Activated T-cell treated with anti-CD3 and anti-CD28 coated beads for 4 hours (primary cell): ENCODE data around the gene PXMP2.

Source experiments
- DNase-seq: peaks from one replicate; pipeline ENCODE4 v3.0.0-alpha.2; 2020

Gene PXMP2

DNA sequence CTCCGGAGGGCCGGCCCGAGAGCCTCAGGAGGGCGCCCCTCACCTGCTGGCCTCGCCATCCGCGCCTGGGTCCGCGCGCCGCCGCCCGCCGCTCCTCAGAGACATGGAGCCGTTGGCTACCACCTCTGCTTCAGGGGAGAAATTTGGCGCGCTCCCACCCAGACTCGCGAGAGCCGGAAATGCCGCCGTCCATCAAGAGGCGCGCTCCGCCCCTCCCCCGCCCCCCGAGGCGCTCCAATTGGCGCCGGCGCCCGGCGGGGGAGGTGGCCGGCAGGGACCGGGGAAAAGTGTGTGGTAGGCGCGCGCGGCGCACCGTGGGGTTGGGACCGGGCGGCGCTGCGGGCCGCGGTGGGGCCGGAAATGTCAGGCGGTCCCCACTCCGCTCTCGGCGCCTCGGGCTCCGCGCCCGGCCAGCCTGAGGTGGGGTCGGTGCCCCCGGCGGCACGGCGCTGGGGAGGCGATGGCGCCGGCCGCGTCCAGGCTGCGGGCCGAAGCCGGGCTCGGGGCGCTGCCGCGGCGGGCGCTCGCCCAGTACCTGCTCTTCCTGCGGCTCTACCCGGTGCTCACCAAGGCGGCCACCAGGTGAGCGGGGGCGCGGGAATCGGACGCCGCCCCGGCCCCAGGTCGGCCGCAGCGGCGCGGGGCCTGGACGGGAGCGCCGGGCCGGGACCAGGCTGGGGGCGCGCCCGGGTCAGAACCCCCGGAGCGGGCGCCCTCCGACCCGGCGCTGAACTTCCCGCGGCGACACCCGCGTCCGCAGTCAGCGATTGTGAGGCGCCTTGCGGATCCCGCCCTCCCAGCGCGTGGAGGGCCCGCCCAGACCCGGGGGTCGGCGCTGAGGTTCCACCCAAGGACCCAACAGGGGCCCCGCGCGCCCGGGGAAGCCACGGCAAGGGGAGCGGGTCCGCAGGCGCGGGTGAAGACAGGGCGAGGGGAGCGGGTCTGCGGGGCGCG lies at the start of gene PXMP2, which contains the start of gene POLE:
PXMP2 (plus strand) TSS at position 377 of the 954 bp plus-strand sequence; CDS start at position 461, 84 bp downstream.
POLE (minus strand) TSS at position 132 of the 954 bp plus-strand sequence; CDS start at position 105, 27 bp downstream.
- peak; percentile 90 for DNase-seq

DNA sequence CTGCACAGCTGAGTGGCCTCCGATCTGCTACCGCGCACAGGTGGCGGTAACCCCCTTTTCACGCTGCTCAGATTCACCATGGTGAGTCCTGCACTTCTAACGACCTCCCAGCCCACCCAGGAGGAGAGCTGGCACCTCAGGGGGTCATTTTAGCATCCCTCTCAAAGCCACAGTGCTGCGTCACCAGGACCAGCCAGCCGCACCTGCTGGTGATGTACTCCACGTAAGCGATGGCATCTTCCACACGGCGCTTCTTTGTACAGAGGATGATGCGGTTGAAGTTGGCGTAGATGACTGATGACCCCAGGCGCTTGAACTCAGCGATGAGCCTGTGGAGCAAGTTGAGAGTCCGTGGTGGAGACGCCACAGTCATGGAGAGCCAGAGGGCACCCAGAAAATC lies 49.6 kb upstream of the PXMP2 start:
- DNase-seq, result no peak

DNA sequence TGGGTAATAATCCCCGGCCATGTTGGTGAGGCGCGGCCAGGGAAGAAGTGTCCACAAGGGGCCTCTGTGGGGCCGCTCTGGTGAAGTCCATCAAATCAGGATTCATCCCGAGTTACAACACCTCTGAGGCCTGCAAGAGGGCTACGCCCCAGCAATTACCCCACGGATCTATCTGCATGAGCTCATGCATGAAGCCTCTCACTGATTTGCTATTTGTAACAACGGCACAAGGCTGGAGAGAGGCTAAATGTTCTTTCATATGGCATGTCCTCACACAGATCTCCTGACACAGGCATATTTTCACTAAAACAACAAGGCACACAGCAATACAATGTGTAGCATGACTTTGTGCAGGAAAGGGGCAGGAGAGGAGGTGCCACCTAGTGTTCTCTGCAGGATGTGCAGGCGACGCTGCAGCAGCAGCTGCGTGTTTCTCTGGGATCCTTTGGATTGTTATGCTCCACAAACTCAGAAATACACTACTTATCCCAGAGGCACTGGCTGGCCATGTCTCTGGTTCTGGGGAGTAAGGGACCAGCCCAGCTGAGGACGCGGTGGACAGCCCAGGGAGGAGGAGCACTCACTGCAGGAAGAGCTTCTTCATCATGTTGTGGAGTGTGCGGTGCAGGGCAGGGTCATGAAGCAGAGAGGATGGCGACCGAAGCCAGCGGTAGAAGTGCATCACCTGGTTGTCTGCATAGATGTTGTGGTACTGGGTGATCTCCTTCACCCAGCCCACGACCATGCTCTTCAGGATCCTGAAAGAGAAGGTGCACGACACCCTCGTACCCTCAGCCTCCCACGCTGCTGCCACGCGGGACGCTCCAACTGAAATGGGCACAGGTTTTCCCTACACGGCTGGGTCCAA lies 48.6 kb upstream of the PXMP2 start:
- no peak for DNase-seq

DNA sequence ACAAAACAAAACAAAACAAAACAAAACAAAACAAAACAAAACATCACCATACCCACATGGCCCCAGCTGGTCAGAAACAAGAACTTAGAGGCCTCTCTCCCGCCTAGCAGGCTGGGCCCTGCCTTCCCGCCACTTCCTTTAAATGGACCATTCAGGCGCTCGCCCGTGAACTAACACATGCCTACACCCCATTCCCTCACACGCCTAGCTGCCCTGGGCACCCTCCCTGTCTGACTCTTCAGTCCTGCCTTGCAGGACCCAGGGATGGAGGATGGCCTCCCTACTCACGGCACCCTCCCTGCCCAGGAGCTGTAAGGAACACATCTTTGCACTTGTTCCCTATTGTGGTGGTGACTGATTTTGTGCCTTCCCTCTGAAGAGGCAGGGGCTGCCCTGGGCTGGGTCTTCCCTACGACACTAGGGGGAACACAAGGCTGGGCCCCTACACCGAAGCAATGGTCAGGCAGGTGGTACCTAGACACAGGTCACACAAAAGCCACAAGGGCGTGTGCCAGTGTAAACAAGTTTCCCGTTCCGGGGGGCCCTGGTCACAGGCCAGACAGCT lies 47.3 kb upstream of the PXMP2 start:
- DNase-seq, result no peak

DNA sequence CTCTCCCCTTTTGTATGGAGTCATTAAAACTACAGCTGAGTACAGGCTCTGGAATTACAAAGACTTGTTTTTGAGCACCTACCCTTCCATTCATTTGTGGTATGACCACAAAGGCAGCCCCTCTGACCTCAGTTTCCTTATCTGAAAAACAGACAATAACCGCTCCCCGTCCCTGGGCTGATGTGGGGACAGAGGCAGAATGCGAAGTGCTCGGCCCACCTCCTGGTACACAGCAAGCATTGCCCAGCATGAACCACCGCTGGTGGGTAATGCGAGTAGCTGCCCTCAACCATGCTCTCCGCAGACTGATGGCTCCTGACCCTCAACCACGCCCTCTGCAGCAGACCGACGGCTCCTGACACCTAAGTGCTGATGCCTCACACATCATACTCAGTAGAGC lies 46.5 kb upstream of the PXMP2 start:
- no peak for DNase-seq

DNA sequence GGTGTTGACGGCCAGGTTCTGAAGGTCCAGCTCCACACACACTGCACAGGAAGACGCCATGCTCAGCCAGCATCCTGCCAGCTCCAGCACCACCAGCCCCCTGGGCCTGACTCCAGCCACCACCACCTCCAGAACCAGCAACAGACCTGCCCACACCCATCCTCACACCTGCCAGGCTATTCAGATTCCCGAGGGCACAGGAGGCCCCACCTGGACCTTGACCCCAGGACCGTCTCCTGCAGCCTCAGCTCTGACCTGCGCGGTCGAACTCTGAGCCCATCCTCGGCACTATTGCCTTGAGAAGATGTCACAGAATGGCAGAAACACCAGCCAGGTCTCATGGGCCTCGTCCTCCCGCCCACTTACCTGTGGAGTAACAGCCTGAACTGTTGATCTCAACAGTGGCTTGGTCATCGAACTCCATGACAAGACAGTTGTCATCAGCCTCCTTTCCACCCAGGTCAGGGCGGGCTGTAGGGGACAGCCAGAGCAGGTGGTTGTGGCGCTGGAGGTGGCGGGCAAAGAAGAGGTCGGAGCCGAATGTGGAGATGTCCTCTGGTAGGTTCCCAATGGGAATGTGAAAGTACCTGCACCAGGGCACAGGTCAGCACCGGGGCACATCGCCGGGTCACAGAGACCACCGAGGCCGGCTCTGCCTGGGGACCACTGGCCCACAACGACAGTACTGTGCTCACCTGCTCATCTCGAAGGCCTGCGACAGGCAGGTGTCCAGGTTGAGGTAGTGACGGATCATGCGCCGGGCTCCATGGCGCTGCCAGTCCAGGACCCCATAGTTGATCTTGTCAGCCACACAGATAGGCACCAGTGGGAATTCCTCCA lies 45.4 kb upstream of the PXMP2 start:
- DNase-seq, result no peak

DNA sequence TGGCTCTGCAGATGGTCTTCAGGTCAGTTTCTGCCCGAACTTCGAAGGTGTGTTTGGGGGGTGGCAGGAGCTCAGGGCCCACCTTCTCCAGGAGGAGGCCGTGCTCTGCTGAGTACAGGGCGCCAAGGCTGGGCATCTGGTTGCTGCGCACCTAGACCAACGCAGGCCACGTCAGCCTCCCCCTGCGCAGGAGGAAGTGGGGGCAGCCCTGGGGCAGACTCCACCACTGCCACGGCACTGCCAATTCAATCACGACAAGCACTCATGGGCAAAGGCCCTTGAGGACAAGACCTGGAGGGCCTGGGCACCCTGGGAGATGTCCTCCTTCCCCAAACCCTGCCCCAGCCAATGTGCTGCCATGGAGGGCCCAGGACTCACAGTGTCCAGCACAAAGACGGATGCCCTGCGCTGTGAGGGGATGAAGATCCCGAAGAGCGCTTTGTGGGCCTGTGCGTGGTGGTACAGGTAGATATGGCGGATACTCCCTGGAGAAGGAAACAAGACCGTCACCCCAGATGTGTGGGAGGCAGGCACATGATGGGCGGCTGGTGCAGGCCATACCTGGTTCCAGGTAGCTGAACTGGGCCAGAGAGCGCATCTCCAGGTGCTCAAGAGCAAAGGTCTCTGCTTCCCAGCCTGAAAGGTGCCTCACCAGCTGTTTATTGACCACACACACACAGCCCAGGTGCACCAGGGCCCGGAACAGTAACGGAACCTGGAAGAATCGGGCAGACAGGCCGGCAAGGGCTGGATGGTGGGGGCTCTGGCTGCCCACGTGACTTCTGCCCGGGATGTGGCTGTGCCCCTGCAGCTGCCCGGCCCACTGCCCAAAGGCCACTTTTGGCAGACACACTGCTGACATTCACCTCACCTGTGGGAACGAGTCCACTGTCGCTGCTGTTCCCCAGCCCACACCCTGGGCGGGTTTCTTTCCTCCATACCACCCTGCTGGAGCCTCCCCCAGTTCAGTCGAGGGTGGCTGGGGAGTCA lies 44.2 kb upstream of the PXMP2 start:
- DNase-seq, result no peak

DNA sequence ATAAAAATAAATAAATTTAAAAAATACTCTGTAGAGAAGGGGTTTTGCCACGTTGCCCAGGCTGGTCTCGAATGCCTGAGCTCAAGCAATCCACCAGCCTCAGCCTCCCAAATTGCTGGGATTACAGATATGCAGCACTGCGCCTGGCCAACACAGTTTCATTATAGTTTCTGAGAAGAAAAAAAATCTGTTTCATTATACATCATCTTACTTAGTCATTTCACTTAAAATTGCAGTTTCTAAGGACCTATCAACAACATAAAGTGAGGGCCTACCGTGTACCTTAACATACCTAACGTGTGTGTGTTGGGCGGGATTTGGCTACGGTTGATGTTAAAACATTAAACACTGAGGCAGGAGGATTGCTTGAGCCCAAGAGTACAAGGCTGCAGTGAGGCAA lies 40.5 kb upstream of the PXMP2 start:
- no peak for DNase-seq

DNA sequence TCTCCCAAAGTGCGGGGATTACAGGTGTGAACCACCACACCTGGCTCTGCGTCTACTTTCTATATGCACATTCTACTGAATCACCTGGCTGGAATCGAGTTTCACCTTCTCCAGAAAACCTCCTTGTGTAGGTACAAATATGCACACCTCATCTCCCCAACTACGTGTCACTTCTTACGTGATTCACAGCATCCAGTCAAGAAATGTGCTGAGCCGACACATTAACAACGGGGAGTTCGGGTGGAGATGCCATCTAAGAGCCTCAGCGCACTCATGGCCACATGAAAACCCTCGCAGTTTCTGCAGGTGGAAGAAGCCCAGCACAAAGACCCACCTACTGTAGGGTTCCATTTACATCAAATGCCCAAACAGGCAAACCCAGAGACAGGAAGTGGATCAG lies 39.5 kb upstream of the PXMP2 start:
- no peak for DNase-seq

DNA sequence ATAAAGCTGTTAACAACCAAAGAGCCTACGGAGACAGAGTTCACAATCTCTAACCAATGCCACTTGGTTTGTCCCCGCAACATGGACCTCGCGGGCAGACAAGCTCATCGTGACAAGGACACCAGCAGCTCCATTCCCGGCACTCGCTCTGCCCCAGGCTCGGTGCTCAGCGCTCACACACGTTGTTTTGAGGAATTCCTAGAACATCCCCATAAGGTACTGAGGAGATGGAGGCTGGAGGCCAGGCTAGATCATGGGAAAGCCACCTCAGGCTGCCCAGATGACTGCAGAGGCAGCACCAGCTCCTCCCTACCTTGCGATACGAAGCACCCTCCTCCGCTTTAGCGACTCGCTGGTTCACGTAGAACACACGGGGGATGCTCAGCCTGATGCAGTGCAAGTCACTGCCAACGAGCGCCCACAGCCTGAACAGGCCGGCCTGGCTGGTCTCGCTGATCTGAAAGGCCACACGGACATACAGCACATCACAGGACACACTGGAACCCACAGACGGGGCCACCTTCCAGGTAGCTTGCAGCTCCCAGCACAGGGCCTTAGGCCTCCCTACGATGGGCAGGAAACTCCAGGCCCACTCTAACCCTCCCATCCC lies 38.7 kb upstream of the PXMP2 start:
- DNase-seq, result no peak

DNA sequence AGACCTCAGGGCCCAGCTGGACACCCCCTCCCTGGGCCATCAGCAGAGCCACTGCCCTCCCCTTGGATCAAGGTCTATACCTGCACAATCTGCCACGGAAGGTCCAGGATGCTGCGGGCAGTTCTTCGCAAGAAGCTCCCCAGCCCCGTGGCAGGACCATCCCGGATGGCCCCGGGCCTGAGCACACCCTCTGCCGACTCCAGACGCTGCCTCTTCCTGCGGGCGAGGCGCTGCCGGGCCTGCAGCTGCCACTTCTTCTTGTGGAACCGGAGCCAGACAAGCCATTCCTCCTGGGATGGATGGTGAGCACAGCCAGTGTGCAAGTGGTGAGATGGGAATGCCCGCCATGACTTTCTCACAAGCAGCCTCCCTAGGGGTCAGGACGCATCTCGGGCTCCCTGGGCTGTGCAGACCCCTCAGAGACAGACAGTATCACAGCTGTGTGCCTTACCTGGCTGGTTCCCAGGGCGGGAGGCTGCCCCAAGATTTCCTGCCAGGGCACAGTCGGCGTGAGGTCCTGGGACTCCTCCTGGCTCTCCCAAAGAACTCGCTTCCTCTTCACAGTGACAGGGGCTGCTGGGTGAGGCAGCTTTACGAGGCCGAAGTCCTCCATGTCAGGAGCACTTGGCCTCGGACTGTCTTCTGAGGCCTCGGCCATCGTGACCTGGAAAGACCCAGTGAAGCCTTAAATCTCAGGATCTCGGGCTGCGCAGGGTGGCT lies 38.0 kb upstream of the PXMP2 start:
- no peak for DNase-seq

DNA sequence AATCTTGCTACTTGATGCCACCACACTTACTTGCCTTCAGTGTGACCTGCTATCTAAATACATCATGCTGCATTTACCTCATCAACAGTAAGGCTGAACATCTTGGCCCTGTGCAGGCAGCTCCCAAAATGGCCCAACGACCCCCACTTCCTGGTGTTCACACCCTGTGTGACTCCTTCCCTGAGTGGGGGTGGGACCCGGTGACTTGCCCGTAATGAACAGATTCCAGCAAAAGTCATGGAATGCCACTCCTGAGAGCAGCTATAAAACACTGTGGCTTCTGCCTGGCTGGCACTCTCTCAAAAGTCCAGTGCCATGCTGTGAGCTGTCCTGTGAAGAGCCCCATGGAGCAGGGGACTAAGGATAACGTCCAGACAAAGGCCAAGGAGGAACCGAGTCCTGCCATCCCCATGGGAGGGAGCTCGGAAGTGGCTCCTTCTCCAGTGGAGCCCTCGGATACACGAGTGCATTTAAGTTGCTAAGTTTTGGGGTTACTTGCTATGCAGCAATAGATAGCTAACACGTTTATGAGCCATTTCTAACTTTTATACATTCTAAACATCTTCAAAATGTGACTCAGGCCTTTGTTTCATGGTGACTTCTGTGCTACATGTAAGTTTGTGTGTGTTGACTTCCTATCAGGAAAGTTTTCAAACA lies 35.8 kb upstream of the PXMP2 start:
- no peak for DNase-seq

DNA sequence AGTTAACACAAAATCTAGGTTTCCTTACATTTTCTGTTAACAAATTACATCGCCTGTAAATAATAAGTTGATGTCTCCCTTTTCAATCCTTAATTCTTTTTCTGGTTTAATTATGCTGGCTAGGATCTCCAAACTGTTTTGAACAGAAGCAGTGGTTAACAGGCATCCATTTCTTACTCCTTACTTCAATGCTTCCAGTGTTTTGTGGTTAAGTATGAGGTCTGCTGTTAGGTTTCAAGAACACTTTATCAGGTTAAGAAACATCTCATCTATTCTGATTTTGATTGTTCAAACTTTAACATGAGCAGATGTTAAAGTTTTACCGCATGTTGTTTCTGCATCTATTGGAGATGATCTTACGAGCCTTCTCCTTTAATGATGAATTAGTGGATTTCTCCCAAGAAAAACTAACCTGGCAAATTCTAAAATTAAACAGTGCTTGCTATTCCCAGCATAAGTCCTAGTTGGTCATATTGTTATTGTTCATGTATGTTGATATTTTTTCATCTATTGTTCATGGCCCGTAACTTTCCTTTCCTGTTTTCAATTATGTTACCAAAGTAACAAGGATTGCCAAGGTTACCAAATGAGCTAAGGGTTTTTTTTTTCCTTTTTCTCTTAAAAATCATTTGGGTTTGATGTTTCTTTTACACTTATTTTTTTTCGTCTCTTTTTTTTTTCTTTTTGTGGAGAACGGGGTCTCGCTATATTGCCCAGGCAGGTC lies 33.7 kb upstream of the PXMP2 start:
- DNase-seq, result no peak

DNA sequence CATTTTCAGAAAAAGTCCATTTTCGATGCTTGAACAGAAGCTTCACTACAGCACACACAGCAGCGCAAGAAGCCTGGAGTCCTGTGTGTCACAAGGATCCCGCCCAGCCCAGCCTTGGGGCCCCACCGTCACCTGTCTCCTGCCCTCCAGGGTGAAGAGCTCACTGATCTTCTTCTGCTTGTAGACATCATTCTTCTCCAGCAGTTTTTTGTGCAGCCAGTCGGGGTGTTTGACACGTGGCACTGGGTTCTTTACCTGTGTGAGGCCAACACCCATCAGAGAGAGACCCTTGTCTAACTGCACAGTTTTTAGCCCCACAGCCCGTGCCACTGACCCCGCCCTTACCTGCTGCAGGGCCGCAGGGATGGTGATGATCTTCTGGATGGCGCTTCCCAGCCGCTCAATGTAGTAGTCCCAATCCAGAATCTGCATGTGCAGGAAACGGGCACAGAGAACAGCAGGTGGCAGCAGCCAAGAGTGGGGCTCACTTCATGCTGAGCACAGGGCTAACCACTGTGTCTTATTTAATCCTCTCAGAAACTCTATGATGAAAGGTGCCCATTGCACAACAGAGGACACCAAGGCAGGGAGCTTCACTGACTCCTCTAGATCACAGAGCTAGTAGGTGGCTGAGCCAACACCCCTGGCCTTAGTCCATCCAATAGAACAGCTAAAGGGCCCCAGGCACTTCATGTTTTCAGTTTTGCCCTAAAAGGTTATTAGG lies 30.2 kb upstream of the PXMP2 start:
- DNase-seq, result no peak

DNA sequence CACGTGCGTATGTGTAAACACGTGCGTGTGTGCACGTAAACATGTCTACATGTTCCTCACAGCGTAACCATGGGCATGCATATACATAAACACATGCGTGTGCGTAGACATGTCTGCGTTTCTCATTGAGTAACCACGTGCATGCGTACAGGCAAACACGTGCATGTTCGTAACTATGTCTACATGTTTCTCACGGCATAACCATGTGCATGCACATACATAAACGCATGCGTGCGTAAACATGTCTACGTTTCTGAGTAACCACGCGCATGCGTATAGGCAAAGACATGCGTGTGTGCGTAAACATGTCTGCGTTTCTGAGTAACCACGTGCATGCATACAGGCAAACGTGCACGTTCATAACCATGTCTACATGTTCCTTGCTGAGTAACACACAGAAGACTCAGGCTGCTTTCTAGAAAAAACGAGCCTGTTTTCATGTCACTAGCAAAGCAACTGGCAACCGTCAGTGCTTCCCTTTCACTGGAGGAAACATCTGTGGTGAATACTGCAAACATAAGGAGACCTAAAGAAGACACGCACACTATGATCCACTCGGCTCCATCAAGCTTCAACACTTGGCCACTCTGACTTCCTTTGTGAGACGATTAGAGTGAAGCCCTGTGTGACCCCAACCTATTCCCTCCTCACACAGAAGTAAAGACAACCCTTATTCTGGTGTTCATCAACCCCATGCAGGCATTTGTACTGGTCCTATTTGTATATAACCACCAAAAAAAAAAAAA lies 29.1 kb upstream of the PXMP2 start:
- DNase-seq, result no peak

DNA sequence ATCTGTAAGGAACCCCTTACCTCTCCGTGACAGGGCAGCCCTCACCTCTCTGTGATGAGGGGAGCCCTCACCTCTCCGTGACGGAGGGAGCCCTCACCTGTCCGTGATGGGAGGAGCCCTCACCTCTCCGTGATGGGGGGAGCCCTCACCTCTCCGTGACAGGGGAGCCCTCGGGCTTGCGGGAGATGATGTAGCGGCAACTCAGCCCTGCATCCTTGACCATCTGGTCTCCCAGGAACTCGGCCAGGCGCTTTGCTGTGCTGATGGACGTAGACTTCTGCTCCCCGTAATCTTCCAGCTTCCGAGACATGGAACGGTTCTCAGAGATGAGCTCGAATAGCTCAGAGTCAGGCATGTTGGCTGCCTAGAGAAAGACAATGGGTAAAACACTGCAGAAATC lies 28.2 kb upstream of the PXMP2 start:
- DNase-seq, result no peak

DNA sequence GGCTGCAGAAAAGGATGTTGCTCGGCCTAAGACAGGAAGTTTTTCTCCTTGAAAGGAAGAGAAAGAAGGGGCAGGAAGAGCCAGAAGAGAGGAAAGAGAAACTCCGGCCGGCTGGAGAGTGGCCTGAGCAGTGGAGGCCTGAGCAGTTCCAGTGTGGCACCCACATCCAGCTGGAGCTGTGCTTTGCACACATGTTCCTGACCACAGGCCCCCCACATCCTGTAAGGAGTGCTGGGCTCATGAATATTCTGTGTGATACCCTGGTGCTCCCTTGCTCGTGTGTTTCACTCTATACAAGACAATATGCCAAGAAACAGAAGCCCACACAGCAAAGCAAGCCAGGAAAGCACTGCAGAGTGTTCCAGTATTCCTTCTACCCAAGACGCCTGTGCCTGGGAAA lies 27.3 kb upstream of the PXMP2 start:
- no peak for DNase-seq
